Progenitor cell of endocrine pancreas (in vitro differentiated cells): ENCODE data around the gene NCEH1. TPM values are rescaled to one million over a fixed set of nuclear protein-coding genes. Genes with fewer than 3 reads are reported as not detected.

Experiments
- DNase-seq: peaks from one replicate; pipeline ENCODE4 v3.0.0; 2021; ENCODE audit warnings: low spot score; ENCODE audit not compliant: unreplicated experiment
- H3K27ac Mint-ChIP-seq: 2 replicates; pipeline ENCODE4 v1.8.0; 2021; ENCODE audit warnings: mild to moderate bottlenecking, moderate library complexity, mixed read lengths
- H3K27me3 Mint-ChIP-seq: 2 replicates; pipeline ENCODE4 v1.8.0; 2021; ENCODE audit warnings: mixed read lengths
- H3K36me3 Mint-ChIP-seq: 2 replicates; pipeline ENCODE4 v1.8.0; 2022; ENCODE audit warnings: mixed read lengths; ENCODE audit not compliant: insufficient read depth
- H3K4me1 Mint-ChIP-seq: 2 replicates; pipeline ENCODE4 v1.8.0; 2021; ENCODE audit warnings: low read depth, mixed read lengths
- H3K4me3 Mint-ChIP-seq: 2 replicates; pipeline ENCODE4 v1.8.0; 2021; ENCODE audit warnings: low read depth, mild to moderate bottlenecking, moderate library complexity, mixed read lengths
- H3K9me3 Mint-ChIP-seq: 2 replicates; pipeline ENCODE4 v1.8.0; 2021; ENCODE audit warnings: low read depth, mixed read lengths
- CTCF ChIP-seq: fragments of 200-600 bp; sonication (generic); IDR thresholded peaks from one replicate; pipeline ENCODE4 v1.5.0; 2021; ENCODE audit warnings: antibody characterized with exemption, mild to moderate bottlenecking; ENCODE audit not compliant: unreplicated experiment
- total RNA-seq: library from RNA; stranded (reverse); gene quantifications from 2 replicates; pipeline ENCODE4 v1.2.1, GENCODE V29; 2021

The NCEH1 gene
- total RNA-seq, 1 donor from 2014 or later: 2.5 TPM

- Mint-ChIP-seq H3K27ac (peak overlapping the region; percentile 94), H3K36me3 (no peaks in the 10 kb centered on the region), H3K4me1 (peaks cover 15% of the 10 kb centered on the region), H3K27me3 (no peaks in the 10 kb centered on the region), H3K4me3 (peak overlapping the region; percentile 94), H3K9me3 (no peaks in the 10 kb centered on the region)
- DNase-seq: no peak
- no peak for TF ChIP-seq CTCF
Measured at GRCh38 chr3:172711454-172711795, 558 bp upstream of the NCEH1 start.

GRCh38 chr3:172709774-172710663 lies 848 bp downstream of the NCEH1 start:
- no peaks in the 10 kb centered on the region for H3K36me3 Mint-ChIP-seq
- H3K9me3 Mint-ChIP-seq: no peaks in the 10 kb centered on the region
- no peak for TF ChIP-seq CTCF
- H3K27me3 Mint-ChIP-seq: no peaks in the 10 kb centered on the region
- DNase-seq: no peak
- H3K27ac Mint-ChIP-seq: peak overlapping the region; percentile 94
- peak overlapping the region; percentile 94 for H3K4me3 Mint-ChIP-seq
- H3K4me1 Mint-ChIP-seq: peaks cover 15% of the 10 kb centered on the region

- Mint-ChIP-seq H3K9me3 (no peaks in the 10 kb centered on the region), H3K4me3 (peak overlapping the region; percentile 94), H3K27ac (no peak overlapping the region), H3K36me3 (no peaks in the 10 kb centered on the region), H3K27me3 (no peaks in the 10 kb centered on the region), H3K4me1 (peaks cover 15% of the 10 kb centered on the region)
- no peak for TF ChIP-seq CTCF
- no peak for DNase-seq
Measured at GRCh38 chr3:172708921-172709773, 1.7 kb downstream of the NCEH1 start.

GRCh38 chr3:172707967-172708366 lies 2.9 kb downstream of the NCEH1 start:
- H3K27ac Mint-ChIP-seq: no peak overlapping the region
- H3K4me1 Mint-ChIP-seq: peaks cover 15% of the 10 kb centered on the region
- no peaks in the 10 kb centered on the region for H3K27me3 Mint-ChIP-seq
- H3K9me3 Mint-ChIP-seq: no peaks in the 10 kb centered on the region
- TF ChIP-seq CTCF: no peak
- H3K4me3 Mint-ChIP-seq: no peak overlapping the region
- H3K36me3 Mint-ChIP-seq: no peaks in the 10 kb centered on the region
- DNase-seq: no peak

- DNase-seq: no peak
- no peak for TF ChIP-seq CTCF
- Mint-ChIP-seq H3K4me1 (peaks cover 16% of the 10 kb centered on the region), H3K27me3 (no peaks in the 10 kb centered on the region), H3K27ac (no peak overlapping the region), H3K36me3 (no peaks in the 10 kb centered on the region), H3K9me3 (no peaks in the 10 kb centered on the region), H3K4me3 (no peak overlapping the region)
Measured at GRCh38 chr3:172707030-172707429, 3.8 kb downstream of the NCEH1 start.
